ENCODE measurements around the gene GUCY2C.

Gene GUCY2C

DNA sequence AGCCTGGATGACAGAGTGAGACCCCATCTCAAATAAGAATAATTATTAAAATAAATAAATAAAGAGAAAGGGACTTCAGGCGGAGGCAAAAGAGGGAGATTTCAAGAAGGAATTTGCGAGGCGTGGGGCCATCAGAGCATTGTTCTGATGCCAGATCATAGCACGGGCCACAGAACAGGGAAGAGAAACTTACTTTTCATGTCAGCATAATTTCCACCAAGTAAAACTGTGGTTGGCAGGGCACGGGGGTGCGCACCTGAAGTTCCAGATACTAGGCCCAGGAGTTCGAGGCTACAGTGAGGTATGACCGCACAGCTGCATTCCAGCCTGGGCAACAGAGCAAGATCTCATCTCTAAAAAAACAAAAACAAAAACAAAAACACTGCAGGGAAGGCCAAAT, 117.8 kb downstream of the GUCY2C start:
- TF ChIP-seq, protein P1, sequence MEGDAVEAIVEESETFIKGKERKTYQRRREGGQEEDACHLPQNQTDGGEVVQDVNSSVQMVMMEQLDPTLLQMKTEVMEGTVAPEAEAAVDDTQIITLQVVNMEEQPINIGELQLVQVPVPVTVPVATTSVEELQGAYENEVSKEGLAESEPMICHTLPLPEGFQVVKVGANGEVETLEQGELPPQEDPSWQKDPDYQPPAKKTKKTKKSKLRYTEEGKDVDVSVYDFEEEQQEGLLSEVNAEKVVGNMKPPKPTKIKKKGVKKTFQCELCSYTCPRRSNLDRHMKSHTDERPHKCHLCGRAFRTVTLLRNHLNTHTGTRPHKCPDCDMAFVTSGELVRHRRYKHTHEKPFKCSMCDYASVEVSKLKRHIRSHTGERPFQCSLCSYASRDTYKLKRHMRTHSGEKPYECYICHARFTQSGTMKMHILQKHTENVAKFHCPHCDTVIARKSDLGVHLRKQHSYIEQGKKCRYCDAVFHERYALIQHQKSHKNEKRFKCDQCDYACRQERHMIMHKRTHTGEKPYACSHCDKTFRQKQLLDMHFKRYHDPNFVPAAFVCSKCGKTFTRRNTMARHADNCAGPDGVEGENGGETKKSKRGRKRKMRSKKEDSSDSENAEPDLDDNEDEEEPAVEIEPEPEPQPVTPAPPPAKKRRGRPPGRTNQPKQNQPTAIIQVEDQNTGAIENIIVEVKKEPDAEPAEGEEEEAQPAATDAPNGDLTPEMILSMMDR (IDR thresholded peaks at IDR 0.05; ENCODE audit: insufficient read depth, low read depth, low read length, missing control alignments) = no peak
- DNase-seq (ENCODE audit: low read depth) = peak; percentile 12
- no peak overlapping the region for H3K4me3 ChIP-seq (ENCODE audit: low read depth, low read length)

DNA sequence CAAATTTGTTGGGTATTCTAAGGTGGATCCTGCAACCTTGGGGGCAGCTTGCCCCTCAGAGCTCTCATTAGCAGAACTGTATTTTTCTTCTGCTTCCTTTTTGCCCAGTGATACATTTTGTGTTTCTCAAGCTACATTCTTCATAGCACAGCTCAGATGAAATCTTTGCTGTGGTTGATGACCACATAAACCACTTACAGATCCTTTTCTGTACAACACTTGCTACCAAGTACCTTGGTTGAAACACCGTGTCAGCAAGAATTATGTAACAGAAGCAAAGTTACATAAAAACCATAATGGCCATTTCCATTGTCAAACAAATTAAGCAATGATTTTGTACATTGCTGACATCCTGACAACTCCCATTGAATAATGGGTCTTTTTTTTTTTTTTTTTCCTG, 119.1 kb downstream of the GUCY2C start:
- H3K4me3 ChIP-seq (ENCODE audit: low read depth, low read length) = no peak overlapping the region
- TF ChIP-seq, protein P1 (IDR thresholded peaks at IDR 0.05; ENCODE audit: insufficient read depth, low read depth, low read length, missing control alignments) = no peak
- DNase-seq (ENCODE audit: low read depth) = peak; percentile 57

DNA sequence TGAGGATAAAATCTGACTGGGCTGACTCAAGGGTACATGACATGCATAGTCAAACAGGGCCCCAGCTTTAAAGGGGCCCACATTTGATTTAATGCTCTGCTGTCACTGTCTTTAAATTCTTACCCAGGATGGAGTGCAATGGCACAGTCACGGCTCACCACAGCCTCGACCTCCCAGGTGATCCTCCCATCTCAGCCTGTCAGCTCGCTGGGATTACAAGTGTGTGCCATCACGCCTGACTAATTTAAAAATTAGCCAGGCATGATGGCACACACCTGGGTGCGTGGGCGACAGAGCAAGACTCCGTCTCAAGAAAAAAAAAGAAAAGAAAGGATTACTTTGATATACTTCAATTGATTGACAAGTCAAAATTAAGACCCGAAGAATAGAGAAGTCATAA, 119.5 kb downstream of the GUCY2C start:
- no peak overlapping the region for H3K4me3 ChIP-seq (ENCODE audit: low read depth, low read length)
- no peak for DNase-seq (ENCODE audit: low read depth)
- TF ChIP-seq, protein P1 (IDR thresholded peaks at IDR 0.05; ENCODE audit: insufficient read depth, low read depth, low read length, missing control alignments) = no peak

DNA sequence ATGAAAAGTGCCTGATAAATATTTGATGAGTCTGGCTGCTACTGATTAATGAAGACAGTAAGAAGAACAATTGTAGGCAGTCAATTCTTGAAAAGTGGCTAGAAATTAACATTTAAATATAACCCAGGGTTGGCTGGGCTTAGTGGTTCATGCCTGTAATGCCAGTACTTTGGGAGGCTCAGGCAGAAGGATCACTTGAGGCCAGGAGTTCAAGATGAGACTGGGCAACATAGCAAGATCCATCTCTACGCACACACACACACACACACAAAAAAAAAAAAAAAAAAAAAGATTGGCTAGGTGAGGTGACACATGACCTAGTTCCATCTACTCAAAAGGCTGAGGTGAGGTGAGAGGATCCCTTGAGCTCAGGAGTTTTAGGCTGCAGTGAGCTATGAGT, 120.8 kb downstream of the GUCY2C start:
- no peak for DNase-seq (ENCODE audit: low read depth)
- no peak overlapping the region for H3K4me3 ChIP-seq (ENCODE audit: low read depth, low read length)
- TF ChIP-seq, protein P1 (IDR thresholded peaks at IDR 0.05; ENCODE audit: insufficient read depth, low read depth, low read length, missing control alignments) = no peak

DNA sequence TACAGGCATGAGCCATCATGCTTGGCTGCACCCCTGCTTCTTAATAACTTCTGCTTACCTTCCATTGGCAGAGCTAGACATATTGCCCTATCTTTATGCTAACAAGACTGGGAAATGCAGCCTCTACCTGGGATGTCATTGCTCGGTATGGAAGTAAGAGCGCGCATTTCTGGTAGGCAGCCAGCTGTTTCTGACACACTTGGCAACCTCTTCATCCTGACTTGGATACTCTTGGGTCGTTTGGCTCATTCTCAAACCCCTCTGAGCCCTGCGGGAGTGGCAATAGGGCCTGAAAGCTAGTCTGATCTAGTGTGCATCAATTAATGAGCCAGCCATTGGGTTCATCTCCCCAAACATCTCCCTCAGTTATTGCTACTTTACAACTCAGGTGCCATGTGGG, 123.3 kb downstream of the GUCY2C start:
- DNase-seq (ENCODE audit: low read depth) = no peak
- TF ChIP-seq, protein P1 (IDR thresholded peaks at IDR 0.05; ENCODE audit: insufficient read depth, low read depth, low read length, missing control alignments) = no peak
- H3K4me3 ChIP-seq (ENCODE audit: low read depth, low read length) = no peak overlapping the region

DNA sequence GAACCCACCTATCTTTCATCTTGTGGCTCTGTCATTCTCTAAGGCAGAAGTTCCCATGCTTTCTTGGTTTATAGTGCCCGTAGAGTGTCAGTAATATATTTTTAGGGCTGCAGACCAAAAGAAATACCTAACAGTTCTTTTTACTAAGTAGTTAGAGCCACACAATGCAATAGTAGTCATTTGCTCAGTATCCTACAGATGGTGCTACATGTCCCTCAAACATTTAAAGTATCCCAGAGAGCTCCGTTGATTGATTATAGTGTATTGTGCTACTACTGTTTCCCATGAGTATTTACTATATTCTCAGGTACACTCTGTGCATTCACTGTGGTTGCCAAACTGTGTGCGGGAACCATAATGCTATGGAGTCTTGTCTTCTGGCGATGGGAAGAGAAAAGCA, 124.0 kb downstream of the GUCY2C start:
- TF ChIP-seq, protein P1 (IDR thresholded peaks at IDR 0.05; ENCODE audit: insufficient read depth, low read depth, low read length, missing control alignments) = peak; percentile 10
- DNase-seq (ENCODE audit: low read depth) = peak; percentile 11
- H3K4me3 ChIP-seq (ENCODE audit: low read depth, low read length) = no peak overlapping the region

DNA sequence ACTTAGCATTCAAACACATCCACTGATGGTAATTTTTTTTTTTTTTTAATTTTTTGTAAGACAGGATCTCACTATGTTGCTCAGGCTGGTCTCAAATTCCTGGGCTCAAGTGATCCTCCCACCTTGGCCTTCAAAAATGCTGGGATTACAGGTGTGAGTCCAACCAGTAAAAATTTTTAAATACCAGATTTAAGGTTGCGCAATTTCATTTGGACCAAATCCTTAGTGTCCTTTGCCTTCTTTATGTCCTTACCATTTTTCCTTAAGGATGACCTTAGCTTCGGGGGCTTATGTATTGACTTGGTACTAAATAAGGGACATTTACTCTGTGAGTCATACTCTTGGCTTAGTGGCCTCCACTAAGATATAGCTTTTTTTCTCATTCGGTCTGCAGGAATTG, 124.6 kb downstream of the GUCY2C start:
- no peak for DNase-seq (ENCODE audit: low read depth)
- TF ChIP-seq, protein P1 (IDR thresholded peaks at IDR 0.05; ENCODE audit: insufficient read depth, low read depth, low read length, missing control alignments) = no peak
- H3K4me3 ChIP-seq (ENCODE audit: low read depth, low read length) = no peak overlapping the region
